GM23338 (cell line): Measurements from ENCODE around the gene ARHGEF28. TPM values are rescaled to one million over a fixed set of nuclear protein-coding genes. Genes with fewer than 3 reads are reported as not detected.

ENCODE experiments used
- ATAC-seq: fragments of 200-7000 bp; cut with Tn5 transposase; 3 replicates; pipeline ENCODE4 v1.9.1; 2020
- DNase-seq: peaks from one replicate; pipeline ENCODE4 v3.0.0-alpha.2; 2015; ENCODE audit warnings: low spot score
- H2AFZ ChIP-seq: fragments of 200-600 bp; sonication (generic); 2 replicates; pipeline ENCODE4 v1.8.0; 2016; ENCODE audit warnings: antibody characterized with exemption, mild to moderate bottlenecking, moderate library complexity
- H3F3A ChIP-seq: fragments of 200-600 bp; sonication (generic); replicated peaks from 2 replicates; pipeline ENCODE4 v1.8.0; 2017; ENCODE audit warnings: antibody characterized with exemption, mixed run types, low read depth
- H3K27ac ChIP-seq: fragments of 200-600 bp; sonication (generic); 2 replicates; pipeline ENCODE4 v1.6.1; 2016; ENCODE audit warnings: low read depth
- H3K27me3 ChIP-seq: fragments of 200-600 bp; sonication (generic); 2 replicates; pipeline ENCODE4 v1.8.0; 2016; ENCODE audit warnings: mild to moderate bottlenecking, mixed run types, moderate library complexity; ENCODE audit not compliant: insufficient read depth
- H3K36me3 ChIP-seq: fragments of 200-600 bp; sonication (generic); 2 replicates; pipeline ENCODE4 v1.8.0; 2016; ENCODE audit warnings: mild to moderate bottlenecking; ENCODE audit not compliant: insufficient read depth
- H3K4me1 ChIP-seq: fragments of 200-600 bp; sonication (generic); 2 replicates; pipeline ENCODE4 v1.8.0; 2016; ENCODE audit warnings: mild to moderate bottlenecking, moderate library complexity; ENCODE audit not compliant: insufficient read depth
- H3K4me2 ChIP-seq: fragments of 200-600 bp; sonication (generic); 2 replicates; pipeline ENCODE4 v1.7.1; 2017; ENCODE audit warnings: mixed run types
- H3K4me3 ChIP-seq: fragments of 200-600 bp; sonication (generic); 2 replicates; pipeline ENCODE4 v1.6.1; 2016; ENCODE audit warnings: mixed run types
- H3K79me2 ChIP-seq: fragments of 200-600 bp; sonication (generic); replicated peaks from 2 replicates; pipeline ENCODE4 v1.8.0; 2017; ENCODE audit warnings: mild to moderate bottlenecking; ENCODE audit not compliant: insufficient read depth
- H3K9me2 ChIP-seq: fragments of 200-600 bp; sonication (generic); 2 replicates; pipeline ENCODE4 v1.8.0; 2017; ENCODE audit not compliant: insufficient read depth
- H4K20me1 ChIP-seq: fragments of 200-600 bp; sonication (generic); replicated peaks from 2 replicates; pipeline ENCODE4 v1.8.0; 2017; ENCODE audit warnings: mild to moderate bottlenecking; ENCODE audit not compliant: insufficient read depth
- H3K27ac Mint-ChIP-seq: 2 replicates; pipeline ENCODE4 v1.8.0; 2020; ENCODE audit warnings: inconsistent platforms, mild to moderate bottlenecking, moderate library complexity, mixed read lengths
- H3K27me3 Mint-ChIP-seq: 3 replicates; pipeline ENCODE4 v1.8.0; 2022; ENCODE audit warnings: low read depth, mild to moderate bottlenecking, moderate library complexity, mixed read lengths, inconsistent platforms; ENCODE audit not compliant: insufficient read depth, poor library complexity
- H3K36me3 Mint-ChIP-seq: 3 replicates; pipeline ENCODE4 v1.8.0; 2021; ENCODE audit warnings: low read depth, mild to moderate bottlenecking, inconsistent platforms, moderate library complexity, mixed read lengths
- H3K4me1 Mint-ChIP-seq: 3 replicates; pipeline ENCODE4 v1.8.0; 2020; ENCODE audit warnings: mild to moderate bottlenecking, inconsistent platforms, mixed read lengths
- H3K4me3 Mint-ChIP-seq: 3 replicates; pipeline ENCODE4 v1.8.0; 2021; ENCODE audit warnings: moderate library complexity, mild to moderate bottlenecking, inconsistent platforms, mixed read lengths
- H3K9me3 Mint-ChIP-seq: 3 replicates; pipeline ENCODE4 v1.8.0; 2020; ENCODE audit warnings: moderate library complexity, mild to moderate bottlenecking, inconsistent platforms, mixed read lengths
- CREB1 ChIP-seq: fragments of 250-450 bp; sonication (Bioruptor Pico); IDR thresholded peaks from 2 replicates; pipeline ENCODE4 v1.5.0; 2020; ENCODE audit warnings: low read depth, mild to moderate bottlenecking, moderate library complexity
- CTCF ChIP-seq, 2 experiments: fragments of 200-600 bp in 1 of 2; sonication (generic) in 1 of 2; conservative IDR thresholded peaks; 2 replicates each; pipeline versions ENCODE4 v1.5.1 to v1.6.1; 2016 to 2017; ENCODE audit warnings: antibody characterized with exemption in 2 of 2, low read depth in 2 of 2, mild to moderate bottlenecking in 2 of 2, moderate library complexity in 1 of 2
- EZH2 ChIP-seq: fragments of 200-600 bp; sonication (generic); IDR thresholded peaks from one replicate; pipeline ENCODE4 v1.8.0; 2017; ENCODE audit warnings: antibody characterized with exemption, mild to moderate bottlenecking, low read depth; ENCODE audit not compliant: unreplicated experiment
- EZH2phosphoT487 ChIP-seq: fragments of 200-600 bp; sonication (generic); IDR thresholded peaks from one replicate; pipeline ENCODE4 v1.8.1; 2018; ENCODE audit warnings: antibody characterized with exemption; ENCODE audit not compliant: unreplicated experiment
- JUNB ChIP-seq: IDR thresholded peaks from one replicate; pipeline ENCODE4 v1.6.1; 2016; ENCODE audit warnings: antibody characterized with exemption; ENCODE audit not compliant: unreplicated experiment
- NANOG ChIP-seq: IDR thresholded peaks from 2 replicates; pipeline ENCODE4 v1.6.1; 2016; ENCODE audit warnings: antibody characterized with exemption, borderline replicate concordance
- POLR2AphosphoS5 ChIP-seq: IDR thresholded peaks from 2 replicates; pipeline ENCODE4 v1.6.1; 2016; ENCODE audit warnings: antibody characterized with exemption, low read depth
- STAT1 ChIP-seq: IDR thresholded peaks from one replicate; pipeline ENCODE4 v1.6.1; 2016; ENCODE audit warnings: antibody characterized with exemption; ENCODE audit not compliant: unreplicated experiment
- ZNF114 ChIP-seq: fragments of 250-450 bp; sonication (Bioruptor Pico); IDR thresholded peaks from 2 replicates; pipeline ENCODE4 v1.5.0; 2020; ENCODE audit warnings: mild to moderate bottlenecking, moderate library complexity
- ZNF331 ChIP-seq: fragments of 250-450 bp; sonication (Bioruptor Pico); IDR thresholded peaks from 2 replicates; pipeline ENCODE4 v1.5.0; 2020; ENCODE audit warnings: low read depth, mild to moderate bottlenecking, moderate library complexity
- polyA plus RNA-seq: library from polyadenylated mRNA; unstranded; fragments of >200 nt; fragmentation: Nextera tagmentation; extraction: Ambion mirVana; gene quantifications from 2 replicates; pipeline ENCODE4 v1.2.1, GENCODE V29; 2016
- total RNA-seq: library from RNA; depleted of rRNA; stranded (reverse); fragments of >200 nt; shearing (Covaris generic); gene quantifications from 2 replicates; pipeline ENCODE4 v1.2.3, GENCODE V29; 2014
- TF ChIP-seq, protein P1 (sequence below): IDR thresholded peaks from one replicate; pipeline ENCODE4 v1.6.1; 2018; ENCODE audit warnings: antibody characterized with exemption; ENCODE audit not compliant: unreplicated experiment
- TF ChIP-seq, protein P2 (sequence below): IDR thresholded peaks from 2 replicates; pipeline ENCODE4 v1.6.1; 2016; ENCODE audit warnings: antibody characterized with exemption

Gene ARHGEF28
- total and polyA plus RNA-seq, 2 experiments from 2014 or later: 0.39 to 1.0 TPM

GRCh38 chr5:73638344-73639095 lies 12.5 kb downstream of the ARHGEF28 start (continued):
- TF ChIP-seq CTCF (conservative IDR thresholded peaks at IDR 0.05; ENCODE audit: low read depth in 2 of 2): no peak
- no peak for TF ChIP-seq ZNF331 (CRISPR knock-in tag)
- no peak for TF ChIP-seq ZNF114 (CRISPR knock-in tag)
- TF ChIP-seq EZH2: no peak
- no peak for TF ChIP-seq POLR2AphosphoS5
- TF ChIP-seq, protein P1, sequence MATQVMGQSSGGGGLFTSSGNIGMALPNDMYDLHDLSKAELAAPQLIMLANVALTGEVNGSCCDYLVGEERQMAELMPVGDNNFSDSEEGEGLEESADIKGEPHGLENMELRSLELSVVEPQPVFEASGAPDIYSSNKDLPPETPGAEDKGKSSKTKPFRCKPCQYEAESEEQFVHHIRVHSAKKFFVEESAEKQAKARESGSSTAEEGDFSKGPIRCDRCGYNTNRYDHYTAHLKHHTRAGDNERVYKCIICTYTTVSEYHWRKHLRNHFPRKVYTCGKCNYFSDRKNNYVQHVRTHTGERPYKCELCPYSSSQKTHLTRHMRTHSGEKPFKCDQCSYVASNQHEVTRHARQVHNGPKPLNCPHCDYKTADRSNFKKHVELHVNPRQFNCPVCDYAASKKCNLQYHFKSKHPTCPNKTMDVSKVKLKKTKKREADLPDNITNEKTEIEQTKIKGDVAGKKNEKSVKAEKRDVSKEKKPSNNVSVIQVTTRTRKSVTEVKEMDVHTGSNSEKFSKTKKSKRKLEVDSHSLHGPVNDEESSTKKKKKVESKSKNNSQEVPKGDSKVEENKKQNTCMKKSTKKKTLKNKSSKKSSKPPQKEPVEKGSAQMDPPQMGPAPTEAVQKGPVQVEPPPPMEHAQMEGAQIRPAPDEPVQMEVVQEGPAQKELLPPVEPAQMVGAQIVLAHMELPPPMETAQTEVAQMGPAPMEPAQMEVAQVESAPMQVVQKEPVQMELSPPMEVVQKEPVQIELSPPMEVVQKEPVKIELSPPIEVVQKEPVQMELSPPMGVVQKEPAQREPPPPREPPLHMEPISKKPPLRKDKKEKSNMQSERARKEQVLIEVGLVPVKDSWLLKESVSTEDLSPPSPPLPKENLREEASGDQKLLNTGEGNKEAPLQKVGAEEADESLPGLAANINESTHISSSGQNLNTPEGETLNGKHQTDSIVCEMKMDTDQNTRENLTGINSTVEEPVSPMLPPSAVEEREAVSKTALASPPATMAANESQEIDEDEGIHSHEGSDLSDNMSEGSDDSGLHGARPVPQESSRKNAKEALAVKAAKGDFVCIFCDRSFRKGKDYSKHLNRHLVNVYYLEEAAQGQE: no peak
- TF ChIP-seq, protein P2, sequence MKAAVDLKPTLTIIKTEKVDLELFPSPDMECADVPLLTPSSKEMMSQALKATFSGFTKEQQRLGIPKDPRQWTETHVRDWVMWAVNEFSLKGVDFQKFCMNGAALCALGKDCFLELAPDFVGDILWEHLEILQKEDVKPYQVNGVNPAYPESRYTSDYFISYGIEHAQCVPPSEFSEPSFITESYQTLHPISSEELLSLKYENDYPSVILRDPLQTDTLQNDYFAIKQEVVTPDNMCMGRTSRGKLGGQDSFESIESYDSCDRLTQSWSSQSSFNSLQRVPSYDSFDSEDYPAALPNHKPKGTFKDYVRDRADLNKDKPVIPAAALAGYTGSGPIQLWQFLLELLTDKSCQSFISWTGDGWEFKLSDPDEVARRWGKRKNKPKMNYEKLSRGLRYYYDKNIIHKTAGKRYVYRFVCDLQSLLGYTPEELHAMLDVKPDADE: no peak
- TF ChIP-seq NANOG: no peak
- no peak for TF ChIP-seq CREB1
- no peak for TF ChIP-seq EZH2phosphoT487

- Histone ChIP-seq H4K20me1 (no peaks in the 10 kb centered on the region), H3K36me3 (no peaks in the 10 kb centered on the region), H3K4me1 (peaks cover 16% of the 10 kb centered on the region), H3K79me2 (no peaks in the 10 kb centered on the region), H3K4me2 (no peak overlapping the region), H3K4me3 (no peak overlapping the region), H3F3A (no peaks in the 10 kb centered on the region), H3K9me2 (no peaks in the 10 kb centered on the region), H2AFZ (no peak overlapping the region), H3K27ac (no peak overlapping the region), H3K27me3 (no peaks in the 10 kb centered on the region)
- Mint-ChIP-seq H3K36me3 (no peaks in the 10 kb centered on the region), H3K4me1 (peaks cover 34% of the 10 kb centered on the region), H3K27me3 (peaks cover 9% of the 10 kb centered on the region), H3K27ac (no peak overlapping the region), H3K9me3 (no peaks in the 10 kb centered on the region), H3K4me3 (no peak overlapping the region)
- DNase-seq (no peak), ATAC-seq (no peak)
- TF ChIP-seq CREB1 (no peak), EZH2 (no peak), NANOG (no peak), JUNB (no peak), EZH2phosphoT487 (no peak), STAT1 (no peak)
- TF ChIP-seq, protein P1: no peak
- TF ChIP-seq, protein P2: no peak
These were observed 14.9 kb downstream of the ARHGEF28 start for GRCh38 chr5:73640861-73641320.
